Measurements from ENCODE around the gene CLASP2.

GRCh38 chr3:33586402-33586801 lies 131.7 kb downstream of the CLASP2 start:
- TF ChIP-seq EZH2phosphoT487 (IDR thresholded peaks at IDR 0.05) (no peak), EZH2 (IDR thresholded peaks at IDR 0.05) (no peak)
- TF ChIP-seq, protein P1, sequence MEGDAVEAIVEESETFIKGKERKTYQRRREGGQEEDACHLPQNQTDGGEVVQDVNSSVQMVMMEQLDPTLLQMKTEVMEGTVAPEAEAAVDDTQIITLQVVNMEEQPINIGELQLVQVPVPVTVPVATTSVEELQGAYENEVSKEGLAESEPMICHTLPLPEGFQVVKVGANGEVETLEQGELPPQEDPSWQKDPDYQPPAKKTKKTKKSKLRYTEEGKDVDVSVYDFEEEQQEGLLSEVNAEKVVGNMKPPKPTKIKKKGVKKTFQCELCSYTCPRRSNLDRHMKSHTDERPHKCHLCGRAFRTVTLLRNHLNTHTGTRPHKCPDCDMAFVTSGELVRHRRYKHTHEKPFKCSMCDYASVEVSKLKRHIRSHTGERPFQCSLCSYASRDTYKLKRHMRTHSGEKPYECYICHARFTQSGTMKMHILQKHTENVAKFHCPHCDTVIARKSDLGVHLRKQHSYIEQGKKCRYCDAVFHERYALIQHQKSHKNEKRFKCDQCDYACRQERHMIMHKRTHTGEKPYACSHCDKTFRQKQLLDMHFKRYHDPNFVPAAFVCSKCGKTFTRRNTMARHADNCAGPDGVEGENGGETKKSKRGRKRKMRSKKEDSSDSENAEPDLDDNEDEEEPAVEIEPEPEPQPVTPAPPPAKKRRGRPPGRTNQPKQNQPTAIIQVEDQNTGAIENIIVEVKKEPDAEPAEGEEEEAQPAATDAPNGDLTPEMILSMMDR (IDR thresholded peaks at IDR 0.05): no peak

All from neural progenitor cell (in vitro differentiated cells).